Psoas muscle (tissue), 8 donors: Measurements from ENCODE around the gene COPS7A. TPM values are rescaled to one million over a fixed set of nuclear protein-coding genes. Genes with fewer than 3 reads are reported as not detected.

ENCODE experiments used
- ATAC-seq, 4 donors: fragments of 200-7000 bp; cut with Tn5 transposase; one replicate each; pipeline ENCODE4 v1.9.1; 2020; ENCODE audit warnings: moderate library complexity in 3 of 4, mild to moderate bottlenecking in 2 of 4
- DNase-seq, 2 donors: peaks; one replicate each; pipeline ENCODE4 v3.0.0-alpha.2; 2020
- H3K27ac ChIP-seq: fragments of 200-600 bp; one replicate; pipeline ENCODE4 v1.8.0; 2022
- H3K27me3 ChIP-seq, 3 donors: fragments of 200-600 bp in 1 of 3; one replicate each; pipeline versions ENCODE4 v1.6.1 to v1.8.0; 2013 to 2022; ENCODE audit warnings: low read length in 2 of 3, mild to moderate bottlenecking in 2 of 3, moderate library complexity in 1 of 3; ENCODE audit not compliant: insufficient read depth in 3 of 3
- H3K36me3 ChIP-seq, 2 donors: fragments of 200-600 bp in 1 of 2; one replicate each; pipeline versions ENCODE4 v1.6.1 to v1.8.0; 2013 to 2022; ENCODE audit warnings: low read depth in 1 of 2, mild to moderate bottlenecking in 1 of 2, moderate library complexity in 1 of 2; ENCODE audit not compliant: insufficient read depth in 1 of 2
- H3K4me1 ChIP-seq: fragments of 200-600 bp; one replicate; pipeline ENCODE4 v1.8.0; 2022
- H3K4me3 ChIP-seq: fragments of 200-600 bp; one replicate; pipeline ENCODE4 v1.8.0; 2022; ENCODE audit warnings: mild to moderate bottlenecking
- H3K9me3 ChIP-seq: fragments of 200-600 bp; one replicate; pipeline ENCODE4 v1.8.0; 2022
- WGBS, 3 donors: extraction: QIAGEN DNeasy Blood & Tissue Kit; methylation state at CpG; one replicate each; pipeline versions ENCODE4 v1.1.6 to v1.1.7; 2013; 5-methylcytosine and 5-hydroxymethylcytosine counted together
- intact Hi-C, 2 donors: fragments of 100-400 bp; cut with DNase I; formaldehyde crosslinking; loops; one replicate each; pipeline versions ENCODE4 v1.11.0 to v1.14.2; 2022
- polyA plus RNA-seq, 3 donors: library from polyadenylated mRNA; stranded (reverse); fragments of 200-250 nt; gene quantifications; one replicate each; pipeline ENCODE4 v1.2.3, GENCODE V29; 2013
- total RNA-seq, 4 donors: library from RNA; stranded (reverse); fragmentation: NEBNext Ultra II Directional in 2 of 4; extraction: Animal tissue kit (Norgen Biotek cat#: 25700) in 2 of 4; gene quantifications; one replicate each; pipeline versions ENCODE4 v1.2.1 to v1.2.4, GENCODE V29; 2021 to 2023
- TF ChIP-seq, protein P1 (sequence below): fragments of 200-600 bp; IDR thresholded peaks from one replicate; pipeline ENCODE4 v1.8.0; 2022; ENCODE audit warnings: antibody characterized with exemption
- donor health status: healthy with polysubstance abuse.
- donor health status: DM: no; HTN: no; CAD: no; lungs with moderate emphysema.
- donor health status: Bipolar disorder and iron deficiency.
- donor health status: healthy.
- donor health status: DM: yes; HTN: yes; CAD: no.
- donor health status: DM: no; HTN: no; CAD: no.
- donor health status: DM: no; HTN: no; CAD: no.
- donor health status: DM: yes; HTN: yes; CAD: no.

COPS7A gene
- total and polyA plus RNA-seq, 7 donors, result 72.3 to 157 (median 79.2) TPM

DNA sequence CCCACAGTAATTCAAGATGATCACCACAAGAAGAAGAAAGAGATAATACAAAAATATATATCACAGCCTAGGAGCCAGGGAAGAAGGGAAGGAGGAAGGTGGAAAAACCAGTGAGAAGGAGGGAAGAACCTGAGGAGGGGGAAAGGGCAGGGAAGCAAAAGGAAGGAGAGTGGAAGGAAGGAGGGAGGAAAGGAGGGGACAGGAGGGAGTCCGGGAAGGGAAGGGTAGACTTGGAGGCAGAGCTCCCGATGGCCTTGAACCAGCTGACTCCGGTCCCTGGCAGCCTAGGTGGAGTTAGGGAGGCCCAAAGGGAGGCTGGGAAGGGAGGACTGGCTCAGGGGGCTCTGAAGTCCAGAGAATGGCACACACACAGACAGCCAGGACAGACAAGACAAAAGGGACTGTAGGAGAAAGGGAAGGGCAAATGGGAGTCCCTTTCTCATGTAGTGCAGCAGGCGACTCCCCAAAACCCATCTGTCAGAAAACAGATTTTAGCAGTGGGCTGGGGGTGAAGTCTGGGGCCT is 30.0 kb upstream of the COPS7A start:
- Histone ChIP-seq H3K27ac (no peak overlapping the region), H3K36me3 (no peaks in the 10 kb centered on the region), H3K4me1 (peaks cover 9% of the 10 kb centered on the region), H3K9me3 (no peaks in the 10 kb centered on the region), H3K4me3 (no peak overlapping the region), H3K27me3 (peaks cover 0 to 34% (median 7%) of the 10 kb centered on the region in 3 donors)
- no peak for DNase-seq
- TF ChIP-seq, protein P1, sequence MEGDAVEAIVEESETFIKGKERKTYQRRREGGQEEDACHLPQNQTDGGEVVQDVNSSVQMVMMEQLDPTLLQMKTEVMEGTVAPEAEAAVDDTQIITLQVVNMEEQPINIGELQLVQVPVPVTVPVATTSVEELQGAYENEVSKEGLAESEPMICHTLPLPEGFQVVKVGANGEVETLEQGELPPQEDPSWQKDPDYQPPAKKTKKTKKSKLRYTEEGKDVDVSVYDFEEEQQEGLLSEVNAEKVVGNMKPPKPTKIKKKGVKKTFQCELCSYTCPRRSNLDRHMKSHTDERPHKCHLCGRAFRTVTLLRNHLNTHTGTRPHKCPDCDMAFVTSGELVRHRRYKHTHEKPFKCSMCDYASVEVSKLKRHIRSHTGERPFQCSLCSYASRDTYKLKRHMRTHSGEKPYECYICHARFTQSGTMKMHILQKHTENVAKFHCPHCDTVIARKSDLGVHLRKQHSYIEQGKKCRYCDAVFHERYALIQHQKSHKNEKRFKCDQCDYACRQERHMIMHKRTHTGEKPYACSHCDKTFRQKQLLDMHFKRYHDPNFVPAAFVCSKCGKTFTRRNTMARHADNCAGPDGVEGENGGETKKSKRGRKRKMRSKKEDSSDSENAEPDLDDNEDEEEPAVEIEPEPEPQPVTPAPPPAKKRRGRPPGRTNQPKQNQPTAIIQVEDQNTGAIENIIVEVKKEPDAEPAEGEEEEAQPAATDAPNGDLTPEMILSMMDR, result no peak
- no peak for ATAC-seq
- 55 to 75% (median 60%) methylated on average over 4 of the region's 4 CpGs for WGBS, 3 donors
- intact Hi-C loops, result loop anchor here in 1 of 2 donors (5.0 kb wide), 1 partner anchor 77 kb away; no protein-coding TSS in a partner anchor

DNA sequence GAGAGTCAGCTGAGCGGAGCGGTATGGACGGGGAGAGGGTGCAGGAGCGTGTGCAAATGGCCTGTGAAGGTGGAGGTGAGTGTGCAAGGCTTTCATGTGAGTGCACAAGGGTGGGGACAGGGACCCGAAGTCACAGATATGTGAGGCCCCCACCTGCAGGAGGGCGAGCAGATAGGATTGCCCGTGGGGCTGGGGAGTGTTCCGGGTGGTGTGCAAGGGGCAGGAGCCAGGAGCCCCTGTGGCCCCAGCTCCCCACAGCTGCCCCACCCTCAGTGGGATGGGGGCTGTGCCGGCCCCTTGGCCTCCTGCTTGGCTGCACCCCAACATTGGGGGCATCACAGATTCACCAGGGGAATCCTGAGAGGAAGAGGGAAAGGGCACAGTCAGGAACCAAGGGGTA is 29.1 kb upstream of the COPS7A start:
- DNase-seq (no peak), ATAC-seq (no peak)
- H3K36me3 ChIP-seq, result no peaks in the 10 kb centered on the region
- intact Hi-C loops, result loop anchor here in 1 of 2 donors (5.0 kb wide), 1 partner anchor 77 kb away; no protein-coding TSS in a partner anchor
- H3K27ac ChIP-seq, result no peak overlapping the region
- peaks cover 9% of the 10 kb centered on the region for H3K4me1 ChIP-seq
- TF ChIP-seq, protein P1, result no peak
- H3K27me3 ChIP-seq, result peaks cover 0 to 43% (median 12%) of the 10 kb centered on the region in 3 donors
- H3K9me3 ChIP-seq, result no peaks in the 10 kb centered on the region
- no peak overlapping the region for H3K4me3 ChIP-seq
- 72 to 89% (median 75%) methylated on average over 9 of the region's 9 CpGs for WGBS, 3 donors

DNA sequence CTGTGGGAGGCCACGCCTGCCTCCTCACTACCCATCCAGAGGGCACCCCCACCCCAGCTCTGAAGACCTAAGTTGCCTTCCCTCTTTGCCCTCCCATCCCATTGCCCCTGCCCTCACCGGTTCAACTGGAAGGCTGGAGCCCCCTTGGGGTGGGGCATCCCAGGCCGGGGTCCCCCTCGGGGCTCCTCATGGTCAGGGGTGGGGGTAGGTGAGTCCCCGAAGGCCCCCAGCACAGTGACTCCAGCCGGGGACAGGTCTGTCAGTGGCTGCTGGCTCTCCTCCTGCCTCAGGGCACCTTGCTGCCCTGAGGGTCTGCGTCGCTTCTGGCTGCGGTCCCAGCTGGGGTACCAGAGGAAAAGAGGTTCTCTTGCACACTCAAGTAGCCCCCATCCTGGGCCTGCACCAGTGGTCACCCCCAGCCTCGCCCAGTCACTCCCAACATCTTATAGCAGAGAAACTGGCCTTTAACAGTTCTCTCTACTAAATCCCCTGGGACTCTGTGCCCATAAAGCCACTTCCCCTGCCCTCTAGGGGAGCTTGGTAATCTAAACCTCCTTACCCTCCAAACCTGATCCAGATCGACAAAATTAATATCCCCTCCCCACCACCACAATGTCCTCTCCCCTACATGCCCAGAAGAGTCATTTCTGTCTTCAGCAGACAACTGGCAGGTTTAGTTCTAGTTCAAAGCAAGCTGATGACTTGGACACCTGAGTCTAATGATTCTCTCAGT is 28.4 kb upstream of the COPS7A start:
- no peak overlapping the region for H3K27ac ChIP-seq
- no peaks in the 10 kb centered on the region for H3K36me3 ChIP-seq
- ATAC-seq, result no peak
- DNase-seq, result no peak
- TF ChIP-seq, protein P1, result no peak
- 65 to 75% (median 69%) methylated on average over 11 of the region's 11 CpGs for whole genome bisulfite sequencing, 3 donors
- peaks cover 0 to 50% (median 19%) of the 10 kb centered on the region in 3 donors for H3K27me3 ChIP-seq
- peaks cover 3% of the 10 kb centered on the region for H3K4me1 ChIP-seq
- no peaks in the 10 kb centered on the region for H3K9me3 ChIP-seq
- H3K4me3 ChIP-seq, result no peak overlapping the region
- intact Hi-C loops, result no loop called here

DNA sequence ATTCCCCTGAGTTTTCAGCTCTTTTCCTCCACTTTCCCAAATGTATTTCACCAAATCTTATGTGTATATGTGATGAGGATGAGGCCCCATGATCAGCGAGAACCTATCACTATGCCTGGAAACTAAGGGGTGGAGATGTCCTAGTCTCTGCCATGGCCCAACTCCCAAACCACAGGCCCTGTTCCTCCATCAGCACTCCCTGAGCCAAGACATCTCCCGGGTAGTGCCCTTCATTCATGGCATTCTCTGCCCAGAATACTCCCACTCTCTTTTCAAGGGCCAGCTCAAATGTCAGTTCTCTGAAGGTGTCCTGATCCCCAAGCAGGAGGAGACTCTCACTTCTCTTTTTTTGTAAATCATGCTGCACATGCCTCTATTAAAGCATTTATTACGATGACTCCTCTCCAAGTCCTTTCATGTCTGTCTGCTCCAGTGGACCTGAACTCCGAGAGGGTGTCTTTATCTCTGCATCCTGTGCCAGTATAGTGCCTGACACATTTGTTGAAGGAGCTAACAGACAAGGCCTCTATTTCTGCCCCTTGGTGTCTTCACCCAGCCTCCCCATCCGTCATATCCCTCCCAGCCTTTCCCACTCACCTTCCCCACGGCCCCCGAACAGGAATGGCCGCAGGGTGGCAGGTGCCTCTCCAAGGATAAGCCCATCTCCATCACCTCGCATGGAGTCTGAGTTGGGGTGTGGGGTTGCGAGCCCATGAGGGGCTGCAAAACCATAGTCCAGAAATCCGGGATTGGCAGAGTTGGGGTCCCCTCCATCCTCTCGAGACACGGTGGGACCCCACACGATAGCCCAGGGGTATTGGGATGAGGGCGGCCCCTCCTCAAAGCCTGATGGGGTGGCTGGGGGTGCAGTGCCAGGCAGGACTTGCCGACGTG is 26.9 kb upstream of the COPS7A start:
- DNase-seq (no peak), ATAC-seq (no peak)
- WGBS, 3 donors, result 76 to 78% (median 78%) methylated on average over 17 of the region's 17 CpGs
- intact Hi-C loops, result no loop called here
- no peak overlapping the region for H3K27ac ChIP-seq
- H3K9me3 ChIP-seq, result no peaks in the 10 kb centered on the region
- H3K4me1 ChIP-seq, result no peaks in the 10 kb centered on the region
- no peak overlapping the region for H3K4me3 ChIP-seq
- TF ChIP-seq, protein P1, result no peak
- H3K27me3 ChIP-seq, result peaks cover 0 to 65% (median 28%) of the 10 kb centered on the region in 3 donors
- no peaks in the 10 kb centered on the region for H3K36me3 ChIP-seq
